Measurements from ENCODE around the gene KDM5A. TPM values are rescaled to one million over a fixed set of nuclear protein-coding genes. Genes with fewer than 3 reads are reported as not detected.

The KDM5A gene
- total and polyA plus RNA-seq, 10 of the 15 experiments (the other 5 are each of a cell fraction or from before 2014, with no cell fraction given) = 9.0 to 59.9 (median 27.7) TPM

GRCh38 chr12:323507-323906, 65.6 kb downstream of the KDM5A start:
- Histone ChIP-seq H3K4me2 (ENCODE audit: control insufficient read depth, insufficient read depth) (no peak overlapping the region), H2AFZ (ENCODE audit: control insufficient read depth, low read depth, low read length) (no peak overlapping the region), H3K9me3 (replicated peaks; ENCODE audit: control insufficient read depth, insufficient read depth, low read length) (no peaks in the 10 kb centered on the region), H3K4me1 (ENCODE audit: control insufficient read depth, insufficient read depth, low read length) (no peaks in the 10 kb centered on the region), H3K27me3 (replicated peaks in 1 of 2; ENCODE audit: control insufficient read depth in 2 of 2, insufficient read depth in 2 of 2, low read length in 1 of 2) (no peaks in the 10 kb centered on the region), H3K36me3 (ENCODE audit: control insufficient read depth in 2 of 2, insufficient read depth in 2 of 2, low read length in 1 of 2) (peaks cover 10 to 32% of the 10 kb centered on the region in 2 experiments; a peak in 3 of 4 replicates), H3K27ac (ENCODE audit: control insufficient read depth, insufficient read depth) (no peak overlapping the region), H3K79me2 (ENCODE audit: control insufficient read depth, insufficient read depth, low read length) (no peaks in the 10 kb centered on the region), H4K20me1 (ENCODE audit: control insufficient read depth, insufficient read depth) (no peaks in the 10 kb centered on the region), H3K9ac (ENCODE audit: control insufficient read depth, insufficient read depth, low read length) (no peak overlapping the region), H3K4me3 (no peak overlapping the region)
- FAIRE-seq (no peak), DNase-seq (ENCODE audit: low read depth, low spot score) (no peak), ATAC-seq (no peak)
- CTCF ChIA-PET = interaction anchor here (1.1 kb wide), 1 partner anchor 29 kb away, joined by 3 read pairs; no protein-coding TSS in a partner anchor
- POLR2A ChIA-PET = no interaction called here
- BruUV-seq (replicated peaks) = no TSS peak
- WGBS (ENCODE audit: insufficient coverage, insufficient replicate concordance, low lambda C conversion rate, missing lambda C conversion rate) = 100% methylated on average over 2 of the region's 2 CpGs
- SMC1A ChIA-PET (ENCODE audit: uncharacterized antibody, unreplicated experiment) = no interaction called here
- RAD21 ChIA-PET (ENCODE audit: unreplicated experiment) = no interaction called here
- TF ChIP-seq MEF2A (IDR thresholded peaks at IDR 0.05; ENCODE audit: insufficient read depth, low read depth, low read length) (no peak), BMI1 (IDR thresholded peaks at IDR 0.05; ENCODE audit: borderline replicate concordance) (no peak), PKNOX1 (IDR thresholded peaks at IDR 0.05) (no peak), FOS (IDR thresholded peaks at IDR 0.05; ENCODE audit: borderline replicate concordance, extremely low read depth, insufficient read length) (no peak), SMC3 (IDR thresholded peaks at IDR 0.05; ENCODE audit: borderline replicate concordance, low read length) (no peak), EZH2 (IDR thresholded peaks at IDR 0.05; ENCODE audit: borderline replicate concordance, control insufficient read depth, low read depth, low read length) (no peak), REST (IDR thresholded peaks at IDR 0.05; ENCODE audit: low read depth, low read length) (no peak), ZBTB40 (IDR thresholded peaks at IDR 0.05; ENCODE audit: borderline replicate concordance) (no peak), POLR2AphosphoS5 (IDR thresholded peaks at IDR 0.05; ENCODE audit: low read length) (no peak), JUNB (IDR thresholded peaks at IDR 0.05) (no peak), CBX5 (IDR thresholded peaks at IDR 0.05; ENCODE audit: low read depth) (no peak), ZNF384 (IDR thresholded peaks at IDR 0.05; ENCODE audit: borderline replicate concordance, low read depth, low read length) (no peak), ZBTB33 (IDR thresholded peaks at IDR 0.05) (no peak), KDM1A (IDR thresholded peaks at IDR 0.05; ENCODE audit: borderline replicate concordance) (no peak)
- intact Hi-C loops (cut with micrococcal nuclease; ENCODE audit: unreplicated experiment) = no loop called here
- in situ Hi-C loops (cut with MboI) = no loop called here
